ENCODE data around the gene PIK3R2.

The PIK3R2 gene

GRCh38 chr19:18155095-18156087 lies 2.4 kb downstream of the PIK3R2 start:
- peaks cover 13% of the 10 kb centered on the region for H3K79me2 ChIP-seq (ENCODE audit: control insufficient read depth, insufficient read depth, low read length, poor library complexity)
- H2BK5ac ChIP-seq (ENCODE audit: low read depth, low read length, poor library complexity) = no peak overlapping the region
- no peak overlapping the region for H3K27ac ChIP-seq (ENCODE audit: low read depth, low read length)
- H4K8ac ChIP-seq (ENCODE audit: low read depth, low read length) = no peak overlapping the region
- no peak overlapping the region for H4K12ac ChIP-seq (ENCODE audit: low read depth, low read length)
- peak overlapping the region; percentile 3 for H3K18ac ChIP-seq (ENCODE audit: low read length)
- H3K9me3 ChIP-seq (ENCODE audit: insufficient read depth, low read depth, low read length) = no peaks in the 10 kb centered on the region
- no peak overlapping the region for H3K4ac ChIP-seq (ENCODE audit: low read depth, low read length)
- H3K23ac ChIP-seq (ENCODE audit: low read length) = no peak overlapping the region
- H3K79me1 ChIP-seq (ENCODE audit: low read length) = peaks cover 11% of the 10 kb centered on the region
- WGBS (ENCODE audit: extremely low coverage, insufficient coverage, insufficient read length) = no CpG with 5 or more reads among the region's 43 CpGs
- no peak overlapping the region for H3K14ac ChIP-seq (ENCODE audit: low read length)
- no peak overlapping the region for H2BK12ac ChIP-seq (ENCODE audit: low read length)
- peaks cover 21 to 28% of the 10 kb centered on the region in 2 experiments for H3K36me3 ChIP-seq (ENCODE audit: control insufficient read depth in 1 of 2, insufficient read depth in 2 of 2, low read length in 2 of 2)
- no peaks in the 10 kb centered on the region for H3K27me3 ChIP-seq (ENCODE audit: insufficient read depth, low read length)
- H3K4me2 ChIP-seq (ENCODE audit: low read length) = no peak overlapping the region
- no peak overlapping the region for H3K4me3 ChIP-seq (ENCODE audit: low read depth, low read length)
- H3K9ac ChIP-seq (ENCODE audit: low read length) = no peak overlapping the region
- peaks cover 8 to 9% of the 10 kb centered on the region in 2 experiments for H3K4me1 ChIP-seq (ENCODE audit: control insufficient read depth in 1 of 2, insufficient read depth in 2 of 2, low read length in 2 of 2)
- no peak overlapping the region for H2BK120ac ChIP-seq (ENCODE audit: insufficient read depth, low read length, poor library complexity)
- DNase-seq = no peak
- H2AFZ ChIP-seq (ENCODE audit: insufficient read depth, low read length, poor library complexity) = no peak overlapping the region
- H4K91ac ChIP-seq (ENCODE audit: low read depth, low read length) = no peak overlapping the region
- H2AK5ac ChIP-seq (ENCODE audit: low read length) = no peak overlapping the region

DNA sequence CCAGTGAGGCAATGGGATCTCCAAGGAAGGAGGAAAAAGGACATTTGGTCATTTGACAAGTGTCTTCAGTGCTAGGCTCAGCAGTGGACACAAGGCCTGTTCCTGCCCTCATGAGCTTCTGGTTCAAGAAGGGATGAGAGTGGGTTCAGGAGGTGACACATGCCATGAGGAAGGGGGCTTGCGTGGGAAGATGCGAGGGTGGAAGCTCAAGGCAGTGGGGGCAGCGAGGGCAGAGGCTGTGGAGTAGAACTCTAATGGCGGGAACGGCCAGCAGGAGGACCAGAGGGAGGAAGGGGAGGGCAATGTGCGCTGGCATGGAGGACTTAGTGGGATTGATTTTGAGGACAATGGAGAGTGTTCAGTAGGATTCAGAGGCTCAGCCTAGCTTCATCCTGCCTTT lies 3.3 kb downstream of the PIK3R2 start:
- Histone ChIP-seq H3K9ac (ENCODE audit: low read length) (no peak overlapping the region), H3K36me3 (ENCODE audit: control insufficient read depth in 1 of 2, insufficient read depth in 2 of 2, low read length in 2 of 2) (peaks cover 27 to 33% of the 10 kb centered on the region in 2 experiments), H3K4me3 (ENCODE audit: low read depth, low read length) (no peak overlapping the region), H3K27me3 (ENCODE audit: insufficient read depth, low read length) (no peaks in the 10 kb centered on the region), H3K79me1 (ENCODE audit: low read length) (peaks cover 11% of the 10 kb centered on the region), H3K18ac (ENCODE audit: low read length) (no peak overlapping the region), H3K79me2 (ENCODE audit: control insufficient read depth, insufficient read depth, low read length, poor library complexity) (peaks cover 13% of the 10 kb centered on the region), H2BK12ac (ENCODE audit: low read length) (no peak overlapping the region), H3K4me1 (ENCODE audit: control insufficient read depth in 1 of 2, insufficient read depth in 2 of 2, low read length in 2 of 2) (peaks cover 13 to 14% of the 10 kb centered on the region in 2 experiments), H3K14ac (ENCODE audit: low read length) (no peak overlapping the region), H3K4me2 (ENCODE audit: low read length) (no peak overlapping the region), H2AK5ac (ENCODE audit: low read length) (no peak overlapping the region), H2BK5ac (ENCODE audit: low read depth, low read length, poor library complexity) (no peak overlapping the region), H3K9me3 (ENCODE audit: insufficient read depth, low read depth, low read length) (no peaks in the 10 kb centered on the region), H4K12ac (ENCODE audit: low read depth, low read length) (no peak overlapping the region), H3K4ac (ENCODE audit: low read depth, low read length) (no peak overlapping the region), H2BK120ac (ENCODE audit: insufficient read depth, low read length, poor library complexity) (no peak overlapping the region), H3K27ac (ENCODE audit: low read depth, low read length) (no peak overlapping the region), H3K23ac (ENCODE audit: low read length) (no peak overlapping the region), H4K91ac (ENCODE audit: low read depth, low read length) (no peak overlapping the region), H2AFZ (ENCODE audit: insufficient read depth, low read length, poor library complexity) (no peak overlapping the region), H4K8ac (ENCODE audit: low read depth, low read length) (no peak overlapping the region)
- WGBS (ENCODE audit: extremely low coverage, insufficient coverage, insufficient read length) = no CpG with 5 or more reads among the region's 6 CpGs
- DNase-seq = no peak

DNA sequence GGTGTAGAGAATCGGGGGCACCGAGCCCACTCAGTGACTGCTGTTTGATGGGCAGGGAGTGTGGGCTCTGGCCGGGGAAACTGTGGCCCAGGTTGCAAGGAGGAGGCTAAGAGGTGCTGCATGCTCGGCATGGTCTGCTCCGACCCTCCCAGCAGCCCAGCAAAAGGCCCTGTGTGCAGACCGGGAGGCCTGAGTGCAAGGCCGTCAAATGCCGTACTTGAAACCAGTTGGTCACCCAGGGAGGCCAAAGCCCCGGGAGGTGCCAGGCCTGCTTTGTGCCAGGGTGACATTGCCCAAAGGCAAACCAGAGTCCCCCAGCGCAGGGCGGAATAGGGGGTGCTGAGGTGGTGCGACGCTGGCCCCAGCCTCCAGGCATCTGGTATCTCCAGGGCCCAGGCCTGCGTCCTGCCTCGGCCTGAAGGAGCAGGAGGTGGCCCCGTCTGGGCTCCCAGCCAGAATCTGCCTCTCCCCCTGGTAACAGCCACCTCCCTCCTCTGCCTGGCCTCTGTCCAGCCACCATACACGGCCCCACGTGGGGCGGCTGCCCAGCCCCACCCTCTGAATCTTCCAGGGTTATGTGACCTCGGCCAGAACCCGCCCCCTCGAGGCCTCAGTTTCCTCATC lies 4.0 kb downstream of the PIK3R2 start:
- Histone ChIP-seq H3K4me3 (ENCODE audit: low read depth, low read length) (no peak overlapping the region), H4K12ac (ENCODE audit: low read depth, low read length) (no peak overlapping the region), H3K79me1 (ENCODE audit: low read length) (peaks cover 11% of the 10 kb centered on the region), H3K27ac (ENCODE audit: low read depth, low read length) (no peak overlapping the region), H3K36me3 (ENCODE audit: control insufficient read depth in 1 of 2, insufficient read depth in 2 of 2, low read length in 2 of 2) (peaks cover 32 to 39% of the 10 kb centered on the region in 2 experiments), H3K18ac (ENCODE audit: low read length) (no peak overlapping the region), H3K27me3 (ENCODE audit: insufficient read depth, low read length) (no peaks in the 10 kb centered on the region), H2BK120ac (ENCODE audit: insufficient read depth, low read length, poor library complexity) (no peak overlapping the region), H3K4ac (ENCODE audit: low read depth, low read length) (no peak overlapping the region), H3K4me1 (ENCODE audit: control insufficient read depth in 1 of 2, insufficient read depth in 2 of 2, low read length in 2 of 2) (peaks cover 17 to 18% of the 10 kb centered on the region in 2 experiments), H3K4me2 (ENCODE audit: low read length) (no peak overlapping the region), H2AK5ac (ENCODE audit: low read length) (no peak overlapping the region), H4K8ac (ENCODE audit: low read depth, low read length) (no peak overlapping the region), H2BK5ac (ENCODE audit: low read depth, low read length, poor library complexity) (no peak overlapping the region), H3K79me2 (ENCODE audit: control insufficient read depth, insufficient read depth, low read length, poor library complexity) (peaks cover 13% of the 10 kb centered on the region), H2AFZ (ENCODE audit: insufficient read depth, low read length, poor library complexity) (no peak overlapping the region), H4K91ac (ENCODE audit: low read depth, low read length) (no peak overlapping the region), H3K9ac (ENCODE audit: low read length) (no peak overlapping the region), H3K23ac (ENCODE audit: low read length) (no peak overlapping the region), H3K9me3 (ENCODE audit: insufficient read depth, low read depth, low read length) (no peaks in the 10 kb centered on the region), H2BK12ac (ENCODE audit: low read length) (no peak overlapping the region), H3K14ac (ENCODE audit: low read length) (no peak overlapping the region)
- no CpG with 5 or more reads among the region's 22 CpGs for WGBS (ENCODE audit: extremely low coverage, insufficient coverage, insufficient read length)
- DNase-seq = no peak

DNA sequence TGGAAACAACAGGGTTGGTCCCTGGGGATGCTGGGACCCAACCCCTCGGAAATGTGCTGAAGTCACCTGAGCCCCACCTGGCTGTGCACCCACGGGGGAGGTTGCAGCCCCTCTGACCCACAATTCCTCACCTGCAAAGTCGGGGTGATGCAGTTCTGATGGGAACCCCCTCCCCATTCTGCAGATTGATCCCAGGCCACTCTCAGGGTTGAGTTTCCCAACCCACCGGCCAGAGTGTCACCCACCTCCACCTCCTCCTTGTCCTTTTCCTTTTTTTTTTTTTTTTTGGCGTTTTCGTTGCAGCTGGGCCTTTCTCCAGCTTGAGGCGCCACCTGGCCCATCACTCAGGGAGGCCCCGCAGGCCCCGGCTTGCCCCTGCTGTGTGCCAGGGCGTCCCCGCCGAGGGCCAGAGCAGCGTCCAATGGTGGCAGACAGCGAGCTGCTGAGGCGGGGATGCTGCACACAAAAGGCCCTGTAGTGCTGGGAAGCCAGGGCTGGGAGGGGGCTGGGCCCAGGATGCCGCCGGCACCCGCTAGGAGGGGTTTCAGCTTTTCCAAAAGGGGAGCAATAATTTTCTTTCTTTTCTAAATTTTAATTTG lies 4.6 kb downstream of the PIK3R2 start:
- H3K4me2 ChIP-seq (ENCODE audit: low read length) = no peak overlapping the region
- H3K36me3 ChIP-seq (ENCODE audit: control insufficient read depth in 1 of 2, insufficient read depth in 2 of 2, low read length in 2 of 2) = peaks cover 37 to 44% of the 10 kb centered on the region in 2 experiments
- H2BK120ac ChIP-seq (ENCODE audit: insufficient read depth, low read length, poor library complexity) = no peak overlapping the region
- H3K9ac ChIP-seq (ENCODE audit: low read length) = no peak overlapping the region
- no peak for DNase-seq
- no CpG with 5 or more reads among the region's 18 CpGs for WGBS (ENCODE audit: extremely low coverage, insufficient coverage, insufficient read length)
- peaks cover 13% of the 10 kb centered on the region for H3K79me2 ChIP-seq (ENCODE audit: control insufficient read depth, insufficient read depth, low read length, poor library complexity)
- no peak overlapping the region for H2BK5ac ChIP-seq (ENCODE audit: low read depth, low read length, poor library complexity)
- H3K9me3 ChIP-seq (ENCODE audit: insufficient read depth, low read depth, low read length) = no peaks in the 10 kb centered on the region
- no peak overlapping the region for H4K8ac ChIP-seq (ENCODE audit: low read depth, low read length)
- H3K4ac ChIP-seq (ENCODE audit: low read depth, low read length) = no peak overlapping the region
- no peak overlapping the region for H3K27ac ChIP-seq (ENCODE audit: low read depth, low read length)
- no peak overlapping the region for H2BK12ac ChIP-seq (ENCODE audit: low read length)
- H3K4me1 ChIP-seq (ENCODE audit: control insufficient read depth in 1 of 2, insufficient read depth in 2 of 2, low read length in 2 of 2) = peaks cover 17 to 18% of the 10 kb centered on the region in 2 experiments
- no peak overlapping the region for H2AK5ac ChIP-seq (ENCODE audit: low read length)
- no peak overlapping the region for H4K91ac ChIP-seq (ENCODE audit: low read depth, low read length)
- no peak overlapping the region for H3K18ac ChIP-seq (ENCODE audit: low read length)
- no peak overlapping the region for H3K4me3 ChIP-seq (ENCODE audit: low read depth, low read length)
- no peaks in the 10 kb centered on the region for H3K27me3 ChIP-seq (ENCODE audit: insufficient read depth, low read length)
- H3K79me1 ChIP-seq (ENCODE audit: low read length) = peaks cover 10% of the 10 kb centered on the region
- no peak overlapping the region for H2AFZ ChIP-seq (ENCODE audit: insufficient read depth, low read length, poor library complexity)
- no peak overlapping the region for H4K12ac ChIP-seq (ENCODE audit: low read depth, low read length)
- H3K23ac ChIP-seq (ENCODE audit: low read length) = no peak overlapping the region
- no peak overlapping the region for H3K14ac ChIP-seq (ENCODE audit: low read length)

All from trophoblast cell (in vitro differentiated cells and primary cell).